OCI-LY1 (cell line): ENCODE results near the gene IFT81.

Experiments used
- H2AFZ ChIP-seq: fragments of 200-600 bp; sonication (generic), shearing (Covaris generic); 2 replicates; pipeline ENCODE4 v1.6.0; 2014; ENCODE audit warnings: antibody characterized with exemption, mild to moderate bottlenecking, low read length
- H3F3A ChIP-seq: fragments of 200-600 bp; sonication (generic), shearing (Covaris generic); 2 replicates; pipeline ENCODE4 v1.6.0; 2014; ENCODE audit warnings: mild to moderate bottlenecking, antibody characterized with exemption, low read length, moderate library complexity; ENCODE audit not compliant: insufficient read depth
- H3K27ac ChIP-seq: fragments of 200-600 bp; sonication (generic); 2 replicates; pipeline ENCODE4 v1.5.1; 2014; ENCODE audit warnings: low read length, mixed run types, mild to moderate bottlenecking, low read depth; ENCODE audit not compliant: poor library complexity, severe bottlenecking
- H3K27me3 ChIP-seq: fragments of 200-600 bp; sonication (generic); 2 replicates; pipeline ENCODE4 v1.6.0; 2014; ENCODE audit warnings: antibody characterized with exemption, mild to moderate bottlenecking, low read length, moderate library complexity; ENCODE audit not compliant: insufficient read depth
- H3K36me3 ChIP-seq: fragments of 200-600 bp; sonication (generic); 2 replicates; pipeline ENCODE4 v1.6.1; 2014; ENCODE audit warnings: mild to moderate bottlenecking, antibody characterized with exemption, low read length, moderate library complexity, mixed read lengths; ENCODE audit not compliant: insufficient read depth
- H3K4me1 ChIP-seq: fragments of 200-600 bp; sonication (generic); 2 replicates; pipeline ENCODE4 v1.5.1; 2014; ENCODE audit warnings: mild to moderate bottlenecking, low read length, moderate library complexity; ENCODE audit not compliant: insufficient read depth, severe bottlenecking
- H3K4me2 ChIP-seq: fragments of 200-600 bp; sonication (generic), shearing (Covaris generic); 2 replicates; pipeline ENCODE4 v1.6.1; 2014; ENCODE audit warnings: low read length
- H3K4me3 ChIP-seq: fragments of 200-600 bp; sonication (generic); 2 replicates; pipeline ENCODE4 v1.5.1; 2014; ENCODE audit warnings: low read length, low read depth, mild to moderate bottlenecking, mixed read lengths; ENCODE audit not compliant: poor library complexity, severe bottlenecking
- H3K79me2 ChIP-seq: fragments of 200-600 bp; shearing (Covaris generic); 2 replicates; pipeline ENCODE4 v1.6.1; 2016; ENCODE audit warnings: mixed run types, low read length, mixed read lengths; ENCODE audit not compliant: insufficient read depth
- H3K9ac ChIP-seq: fragments of 200-600 bp; sonication (generic), shearing (Covaris generic); 2 replicates; pipeline ENCODE4 v1.6.1; 2014; ENCODE audit warnings: mild to moderate bottlenecking, low read length, mixed read lengths
- H3K9me2 ChIP-seq: fragments of 200-600 bp; sonication (generic), shearing (Covaris generic); 2 replicates; pipeline ENCODE4 v1.6.1; 2014; ENCODE audit warnings: low read depth, mild to moderate bottlenecking, low read length, mixed read lengths
- H3K9me3 ChIP-seq: fragments of 200-600 bp; shearing (Covaris generic); 2 replicates; pipeline ENCODE4 v1.6.1; 2014; ENCODE audit warnings: low read length, mixed read lengths
- H4K20me1 ChIP-seq: fragments of 200-600 bp; sonication (generic), shearing (Covaris generic); 2 replicates; pipeline ENCODE4 v1.6.0; 2016; ENCODE audit warnings: mild to moderate bottlenecking, low read length; ENCODE audit not compliant: insufficient read depth
- EZH2 ChIP-seq: fragments of 200-600 bp; sonication (generic), shearing (Covaris generic); IDR thresholded peaks from 2 replicates; pipeline ENCODE4 v1.8.0; 2017; ENCODE audit warnings: borderline replicate concordance, mixed run types, mild to moderate bottlenecking, antibody characterized with exemption, low read length, moderate library complexity, mixed read lengths
- TF ChIP-seq, protein P1 (sequence below): fragments of 200-600 bp; sonication (generic), shearing (Covaris generic); IDR thresholded peaks from 2 replicates; pipeline ENCODE4 v1.5.1; 2017; ENCODE audit warnings: mild to moderate bottlenecking, antibody characterized with exemption, low read length, moderate library complexity, mixed read lengths

The IFT81 gene

DNA sequence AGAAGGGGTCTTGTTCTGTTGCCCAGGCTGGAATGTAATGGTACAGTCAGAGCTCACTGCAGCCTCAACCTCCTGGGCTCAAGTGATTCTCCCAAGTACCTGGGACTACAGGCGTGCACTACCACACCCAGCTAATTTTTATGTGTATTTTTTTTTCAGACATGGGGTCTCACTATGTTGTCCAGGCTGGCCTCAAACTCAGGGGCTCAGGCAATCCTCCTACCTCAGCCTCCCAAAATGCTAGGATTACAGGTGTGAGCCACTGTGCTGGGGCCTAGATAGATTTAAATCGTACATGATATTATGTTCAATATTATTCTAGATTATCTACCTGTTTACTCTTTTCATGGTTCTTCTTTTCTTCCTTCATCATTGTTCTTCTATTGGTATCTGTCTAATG, 61.5 kb downstream of the IFT81 start:
- Histone ChIP-seq H3K9ac (no peak overlapping the region), H3K9me2 (no peaks in the 10 kb centered on the region), H4K20me1 (no peaks in the 10 kb centered on the region), H3K27me3 (no peaks in the 10 kb centered on the region), H3K79me2 (no peaks in the 10 kb centered on the region), H3K36me3 (no peaks in the 10 kb centered on the region), H3F3A (no peaks in the 10 kb centered on the region), H3K27ac (no peak overlapping the region), H2AFZ (no peak overlapping the region), H3K4me2 (no peak overlapping the region), H3K9me3 (0 out of 2 replicates have a peak, but pooled peaks cover 2% of the 10 kb centered on the region), H3K4me3 (no peak overlapping the region), H3K4me1 (no peaks in the 10 kb centered on the region)
- TF ChIP-seq, protein P1, sequence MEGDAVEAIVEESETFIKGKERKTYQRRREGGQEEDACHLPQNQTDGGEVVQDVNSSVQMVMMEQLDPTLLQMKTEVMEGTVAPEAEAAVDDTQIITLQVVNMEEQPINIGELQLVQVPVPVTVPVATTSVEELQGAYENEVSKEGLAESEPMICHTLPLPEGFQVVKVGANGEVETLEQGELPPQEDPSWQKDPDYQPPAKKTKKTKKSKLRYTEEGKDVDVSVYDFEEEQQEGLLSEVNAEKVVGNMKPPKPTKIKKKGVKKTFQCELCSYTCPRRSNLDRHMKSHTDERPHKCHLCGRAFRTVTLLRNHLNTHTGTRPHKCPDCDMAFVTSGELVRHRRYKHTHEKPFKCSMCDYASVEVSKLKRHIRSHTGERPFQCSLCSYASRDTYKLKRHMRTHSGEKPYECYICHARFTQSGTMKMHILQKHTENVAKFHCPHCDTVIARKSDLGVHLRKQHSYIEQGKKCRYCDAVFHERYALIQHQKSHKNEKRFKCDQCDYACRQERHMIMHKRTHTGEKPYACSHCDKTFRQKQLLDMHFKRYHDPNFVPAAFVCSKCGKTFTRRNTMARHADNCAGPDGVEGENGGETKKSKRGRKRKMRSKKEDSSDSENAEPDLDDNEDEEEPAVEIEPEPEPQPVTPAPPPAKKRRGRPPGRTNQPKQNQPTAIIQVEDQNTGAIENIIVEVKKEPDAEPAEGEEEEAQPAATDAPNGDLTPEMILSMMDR: no peak
- no peak for TF ChIP-seq EZH2

GRCh38 chr12:110186059-110186458, 61.9 kb downstream of the IFT81 start:
- no peaks in the 10 kb centered on the region for H4K20me1 ChIP-seq
- no peaks in the 10 kb centered on the region for H3K4me1 ChIP-seq
- no peaks in the 10 kb centered on the region for H3K79me2 ChIP-seq
- no peaks in the 10 kb centered on the region; the same call in 1 of the 2 replicates for H3K36me3 ChIP-seq
- H3K27me3 ChIP-seq: no peaks in the 10 kb centered on the region
- no peak overlapping the region for H3K9ac ChIP-seq
- no peak overlapping the region for H3K4me3 ChIP-seq
- no peak overlapping the region for H3K27ac ChIP-seq
- 0 out of 2 replicates have a peak, but pooled peaks cover 2% of the 10 kb centered on the region for H3K9me3 ChIP-seq
- no peaks in the 10 kb centered on the region for H3F3A ChIP-seq
- no peak overlapping the region for H2AFZ ChIP-seq
- no peaks in the 10 kb centered on the region for H3K9me2 ChIP-seq
- TF ChIP-seq EZH2: no peak
- TF ChIP-seq, protein P1: no peak
- no peak overlapping the region for H3K4me2 ChIP-seq

DNA sequence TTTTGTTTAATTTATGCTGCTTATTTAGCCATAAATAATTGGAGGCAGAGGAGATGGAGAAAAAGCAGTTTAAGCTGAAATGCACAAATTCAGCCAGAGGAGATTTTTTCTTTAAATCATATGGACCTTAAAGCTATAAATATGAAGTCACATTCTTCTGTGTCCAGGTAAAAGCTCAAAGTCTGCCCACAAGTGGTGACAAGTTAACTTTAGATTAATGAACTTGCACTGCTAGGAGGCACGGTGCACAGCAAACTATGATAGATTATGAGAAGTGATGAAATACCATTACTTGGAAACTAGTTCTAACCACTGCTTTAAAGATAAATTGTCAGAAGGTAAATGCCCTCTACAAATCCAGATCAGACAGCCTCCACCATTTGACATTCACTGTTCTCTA, 69.0 kb downstream of the IFT81 start:
- no peak overlapping the region for H3K4me2 ChIP-seq
- H3K4me1 ChIP-seq: no peaks in the 10 kb centered on the region
- no peaks in the 10 kb centered on the region for H3F3A ChIP-seq
- no peaks in the 10 kb centered on the region for H4K20me1 ChIP-seq
- TF ChIP-seq, protein P1: no peak
- no peak for TF ChIP-seq EZH2
- no peak overlapping the region for H3K9ac ChIP-seq
- no peaks in the 10 kb centered on the region for H3K27me3 ChIP-seq
- no peak overlapping the region for H3K27ac ChIP-seq
- no peaks in the 10 kb centered on the region; the same call in 1 of the 2 replicates for H3K36me3 ChIP-seq
- no peak overlapping the region for H2AFZ ChIP-seq
- H3K9me3 ChIP-seq: no peaks in the 10 kb centered on the region
- no peaks in the 10 kb centered on the region for H3K9me2 ChIP-seq
- H3K4me3 ChIP-seq: no peak overlapping the region
- H3K79me2 ChIP-seq: no peaks in the 10 kb centered on the region
